ENCODE measurements around the gene BST2. TPM values are rescaled to one million over a fixed set of nuclear protein-coding genes. Genes with fewer than 3 reads are reported as not detected.

The BST2 gene
- total and polyA plus RNA-seq, 2 of the 8 experiments (the other 6 are each of a cell fraction or from before 2014, with no cell fraction given) = 18.1 to 72.8 TPM

- POLR2A ChIA-PET (ENCODE audit: partially characterized antibody) = interaction anchor here (1.0 to 1.6 kb wide), 3 partner anchors 10 to 380 kb away, joined by 3 to 10 read pairs (median 4); no protein-coding TSS in a partner anchor
- no peak for DNase-seq (ENCODE audit: low read depth in 1 of 2, low spot score in 2 of 2)
Measured at GRCh38 chr19:17411801-17412200, 6.4 kb upstream of the BST2 start.

More at GRCh38 chr19:17411801-17412200, 6.4 kb upstream of the BST2 start:
- Histone ChIP-seq H3K9me3 (ENCODE audit: insufficient read depth in 2 of 2, low read depth in 1 of 2, low read length in 1 of 2) (no peaks in the 10 kb centered on the region), H2AK5ac (ENCODE audit: low read depth, low read length) (no peak overlapping the region), H3K23me2 (ENCODE audit: low read depth, low read length) (no peaks in the 10 kb centered on the region; the same call in 1 of the 2 replicates), H3K79me1 (ENCODE audit: low read depth, low read length) (no peaks in the 10 kb centered on the region), H3K4ac (replicated peaks; ENCODE audit: insufficient read length, low read depth, low read length) (no peak overlapping the region), H2BK5ac (ENCODE audit: low read depth, low read length) (no peak overlapping the region), H3K36me3 (ENCODE audit: control insufficient read depth in 2 of 4, insufficient read depth in 4 of 4, low read length in 3 of 4) (peaks cover 0 to 7% (median 0%) of the 10 kb centered on the region in 4 experiments; a peak in 2 of 8 replicates), H3K4me1 (replicated peaks in 1 of 4; ENCODE audit: control insufficient read depth in 3 of 4, insufficient read depth in 4 of 4, low read length in 3 of 4) (peaks cover 0 to 9% (median 3%) of the 10 kb centered on the region in 4 experiments; a peak in 5 of 7 replicates), H2BK20ac (ENCODE audit: low read length) (no peak overlapping the region), H4K20me1 (replicated peaks in 1 of 2; ENCODE audit: control insufficient read depth in 1 of 2, insufficient read depth in 2 of 2, low read length in 2 of 2) (no peaks in the 10 kb centered on the region), H4K5ac (ENCODE audit: insufficient read length, low read depth, low read length) (no peak overlapping the region), H3K4me2 (ENCODE audit: insufficient read depth in 1 of 2, low read depth in 2 of 2, low read length in 2 of 2) (no peak overlapping the region), H2BK12ac (ENCODE audit: low read depth, low read length) (no peak overlapping the region), H4K91ac (replicated peaks; ENCODE audit: insufficient read length, low read length) (no peak overlapping the region), H3K27me3 (replicated peaks in 1 of 4; ENCODE audit: control insufficient read depth in 3 of 4, extremely low read depth in 1 of 4, insufficient read depth in 3 of 4, low read length in 3 of 4) (peaks cover 0 to 6% (median 0%) of the 10 kb centered on the region in 4 experiments; a peak in 2 of 7 replicates), H3K23ac (ENCODE audit: insufficient read length) (no peak overlapping the region), H3K56ac (replicated peaks; ENCODE audit: insufficient read length, low read depth, low read length) (no peak overlapping the region), H3K79me2 (ENCODE audit: control insufficient read depth in 1 of 2, insufficient read depth in 2 of 2, low read length in 2 of 2) (no peaks in the 10 kb centered on the region), H3K18ac (ENCODE audit: extremely low read depth, low read length) (no peak overlapping the region), H3K4me3 (ENCODE audit: extremely low read depth in 1 of 4, insufficient read depth in 2 of 4, low read depth in 3 of 4, low read length in 4 of 4) (no peak overlapping the region), H3K9ac (replicated peaks in 1 of 4; ENCODE audit: extremely low read depth in 1 of 4, low read depth in 3 of 4, low read length in 3 of 4) (no peak overlapping the region), H4K8ac (ENCODE audit: extremely low read depth, insufficient read depth, low read length) (no peak overlapping the region; the same call in 1 of the 2 replicates), H3K14ac (ENCODE audit: insufficient read length) (no peak overlapping the region), H2BK15ac (ENCODE audit: low read length) (no peak overlapping the region), H3K27ac (ENCODE audit: low read depth, low read length) (no peak overlapping the region), H2AFZ (ENCODE audit: low read length) (no peak overlapping the region), H2BK120ac (replicated peaks; ENCODE audit: low read depth, low read length) (no peak overlapping the region)
- TF ChIP-seq ASH2L (IDR thresholded peaks at IDR 0.05; ENCODE audit: low read length) (no peak), ATF3 (IDR thresholded peaks at IDR 0.05; ENCODE audit: insufficient read depth, low read depth, low read length) (no peak), CHD2 (IDR thresholded peaks at IDR 0.05; ENCODE audit: low read length) (no peak), TBP (IDR thresholded peaks at IDR 0.05; ENCODE audit: low read depth, low read length) (no peak)
- CTCF ChIA-PET (ENCODE audit: partially characterized antibody) = interaction anchor here (0.6 to 1.4 kb wide), 2 partner anchors 43 to 84 kb away, joined by 3 to 5 read pairs; no protein-coding TSS in a partner anchor
- 87% methylated on average over 11 of the region's 11 CpGs; no CpG with 5 or more reads in 1 of the 2 experiments for WGBS, 2 experiments (ENCODE audit: extremely low coverage in 1 of 2, insufficient coverage in 1 of 2, insufficient read length in 1 of 2, insufficient replicate concordance in 2 of 2, low coverage in 1 of 2, low lambda C conversion rate in 2 of 2, missing lambda C conversion rate in 1 of 2)
- FAIRE-seq = no peak

Measured in H1 (cell line).